Measurements from ENCODE around the gene VAPA.

The VAPA gene

GRCh38 chr18:10003866-10004265 is 90.0 kb downstream of the VAPA start:
- H3K9ac ChIP-seq (ENCODE audit: low read length): no peak overlapping the region
- H3K9me3 ChIP-seq (ENCODE audit: control insufficient read depth, insufficient read depth, low read depth, low read length): no peaks in the 10 kb centered on the region; the same call in 1 of the 2 replicates
- no peaks in the 10 kb centered on the region for H3K36me3 ChIP-seq (ENCODE audit: control insufficient read depth, insufficient read depth, low read length)
- no peaks in the 10 kb centered on the region for H3K4me1 ChIP-seq (ENCODE audit: control insufficient read depth, insufficient read depth, low read length)
- no peak overlapping the region for H3K27ac ChIP-seq (ENCODE audit: low read depth, low read length)
- H3K4me3 ChIP-seq (ENCODE audit: low read depth, low read length): no peak overlapping the region
- H3K27me3 ChIP-seq (ENCODE audit: control insufficient read depth, insufficient read depth, low read length): no peaks in the 10 kb centered on the region

DNA sequence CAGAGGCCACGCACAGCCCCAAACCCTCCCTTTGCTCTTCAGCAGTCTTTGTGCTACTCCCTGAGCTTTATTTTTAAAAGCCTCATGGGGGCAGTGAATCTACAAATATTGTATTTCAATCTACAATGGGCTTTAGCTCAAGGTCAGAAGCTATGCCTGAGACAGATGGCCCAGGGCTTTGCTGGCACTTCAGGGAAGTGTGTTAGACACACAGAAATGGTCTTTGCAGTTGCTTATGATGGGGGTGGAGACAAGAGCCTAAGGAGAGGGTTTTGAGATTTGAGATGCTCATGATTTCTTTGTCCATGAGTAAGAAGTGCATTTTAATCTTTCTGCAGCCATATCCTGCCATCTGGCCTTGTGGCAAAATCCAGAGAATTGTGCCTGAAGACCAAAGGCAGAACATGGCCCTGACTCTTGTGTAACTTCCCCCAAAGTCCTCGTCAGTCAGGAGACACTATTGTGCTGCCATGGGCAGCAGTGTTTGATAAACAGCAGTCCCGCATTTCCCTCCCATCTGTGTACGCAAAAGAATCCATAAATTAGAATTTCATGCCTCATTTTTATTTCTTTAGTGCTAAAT is 92.6 kb downstream of the VAPA start:
- no peaks in the 10 kb centered on the region for H3K27me3 ChIP-seq (ENCODE audit: control insufficient read depth, insufficient read depth, low read length)
- H3K27ac ChIP-seq (ENCODE audit: low read depth, low read length): no peak overlapping the region
- no peaks in the 10 kb centered on the region for H3K4me1 ChIP-seq (ENCODE audit: control insufficient read depth, insufficient read depth, low read length)
- H3K4me3 ChIP-seq (ENCODE audit: low read depth, low read length): no peak overlapping the region
- no peaks in the 10 kb centered on the region for H3K36me3 ChIP-seq (ENCODE audit: control insufficient read depth, insufficient read depth, low read length)
- no peak overlapping the region for H3K9ac ChIP-seq (ENCODE audit: low read length)
- no peaks in the 10 kb centered on the region for H3K9me3 ChIP-seq (ENCODE audit: control insufficient read depth, insufficient read depth, low read depth, low read length)

- no peaks in the 10 kb centered on the region for H3K27me3 ChIP-seq (ENCODE audit: control insufficient read depth, insufficient read depth, low read length)
- no peak overlapping the region for H3K9ac ChIP-seq (ENCODE audit: low read length)
- no peaks in the 10 kb centered on the region for H3K4me1 ChIP-seq (ENCODE audit: control insufficient read depth, insufficient read depth, low read length)
- no peaks in the 10 kb centered on the region for H3K9me3 ChIP-seq (ENCODE audit: control insufficient read depth, insufficient read depth, low read depth, low read length)
- no peak overlapping the region for H3K27ac ChIP-seq (ENCODE audit: low read depth, low read length)
- H3K36me3 ChIP-seq (ENCODE audit: control insufficient read depth, insufficient read depth, low read length): no peaks in the 10 kb centered on the region
- H3K4me3 ChIP-seq (ENCODE audit: low read depth, low read length): no peak overlapping the region
These were observed 94.3 kb downstream of the VAPA start for GRCh38 chr18:10008006-10008647.

Data from HUES6 (cell line).